Epithelial cell of proximal tubule (primary cell): ENCODE measurements around the gene P4HTM. TPM values are rescaled to one million over a fixed set of nuclear protein-coding genes. Genes with fewer than 3 reads are reported as not detected.

Source experiments
- DNase-seq: peaks from one replicate; pipeline ENCODE4 v3.0.0-alpha.2; 2011; ENCODE audit warnings: low read depth
- H3K4me3 ChIP-seq: 2 replicates; pipeline ENCODE4 v1.5.1; 2011; ENCODE audit warnings: low read depth, mild to moderate bottlenecking, low read length
- CTCF ChIP-seq: conservative IDR thresholded peaks from 2 replicates; pipeline ENCODE4 v1.5.1; 2012; ENCODE audit warnings: low read depth, mild to moderate bottlenecking, low read length
- total RNA-seq: library from RNA; depleted of rRNA; stranded (reverse); fragments of >200 nt; gene quantifications from 2 replicates; pipeline ENCODE4 v1.2.3, GENCODE V29; 2015

The P4HTM gene
- total RNA-seq, 1 donor from 2014 or later = 23.2 TPM

- DNase-seq = no peak
- peak; percentile 72 for TF ChIP-seq CTCF
Observed at GRCh38 chr3:48952510-48953118, 37.4 kb upstream of the P4HTM start.

DNA sequence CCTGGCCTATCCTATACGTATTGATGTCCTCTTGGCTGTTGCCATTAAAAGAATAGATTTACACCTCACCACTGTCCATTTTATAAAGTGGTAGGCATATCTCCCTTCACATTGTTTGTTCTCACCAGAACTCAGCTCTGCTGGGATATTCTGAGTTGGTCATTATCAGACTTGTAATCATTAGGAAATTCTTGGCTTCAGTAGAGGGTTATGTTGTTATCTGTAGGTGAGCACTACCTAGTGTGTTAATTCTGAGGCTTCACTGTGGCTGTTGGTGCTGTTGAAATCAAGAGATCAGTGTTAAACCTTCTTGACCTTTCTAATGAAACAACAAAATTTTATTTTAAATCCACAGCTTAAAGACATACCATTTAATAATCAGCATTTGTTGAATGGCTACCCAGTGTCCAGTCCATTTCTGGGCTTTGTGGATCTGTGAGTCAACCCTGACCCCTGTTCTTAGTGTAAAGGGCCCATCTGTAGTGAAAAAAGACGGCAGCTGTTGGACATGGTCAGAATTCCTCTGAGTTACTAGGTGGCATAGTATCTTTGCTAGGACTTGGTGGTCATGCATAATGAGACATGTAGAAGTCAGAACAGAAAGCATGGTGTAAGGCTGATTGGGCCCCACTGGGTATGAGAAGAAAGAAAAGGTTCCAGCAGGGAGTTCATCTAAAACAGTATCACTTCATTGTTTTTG, 32.9 kb upstream of the P4HTM start:
- no peak overlapping the region for H3K4me3 ChIP-seq
- no peak for TF ChIP-seq CTCF
- no peak for DNase-seq

More at GRCh38 chr3:48952510-48953118, 37.4 kb upstream of the P4HTM start:
- H3K4me3 ChIP-seq = no peak overlapping the region

- H3K4me3 ChIP-seq = no peak overlapping the region
- TF ChIP-seq CTCF = no peak
- no peak for DNase-seq
Observed at GRCh38 chr3:48960841-48961413, 29.1 kb upstream of the P4HTM start.

- no peak for DNase-seq
- TF ChIP-seq CTCF = no peak
- H3K4me3 ChIP-seq = no peak overlapping the region
Observed at GRCh38 chr3:48962340-48962739, 27.7 kb upstream of the P4HTM start.

DNA sequence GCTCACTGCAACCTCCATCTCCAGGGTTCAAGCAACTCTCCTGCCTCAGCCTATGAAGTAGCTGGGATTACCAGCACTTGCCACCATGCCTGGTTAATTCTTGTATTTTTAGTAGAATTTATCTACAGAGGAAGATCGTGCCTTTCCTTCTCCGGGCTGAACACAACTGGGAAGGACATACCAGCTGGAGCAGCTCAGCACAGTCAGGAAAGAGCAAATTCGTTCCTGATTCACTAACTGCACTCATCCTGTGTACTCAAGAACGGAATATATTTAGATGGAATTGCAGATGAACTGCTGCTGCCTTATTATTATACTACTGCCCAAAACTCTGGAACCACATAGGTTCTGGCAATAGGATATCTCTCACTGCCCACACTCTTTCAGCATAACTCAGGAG, 27.1 kb upstream of the P4HTM start:
- no peak overlapping the region for H3K4me3 ChIP-seq
- no peak for TF ChIP-seq CTCF
- DNase-seq = no peak

DNA sequence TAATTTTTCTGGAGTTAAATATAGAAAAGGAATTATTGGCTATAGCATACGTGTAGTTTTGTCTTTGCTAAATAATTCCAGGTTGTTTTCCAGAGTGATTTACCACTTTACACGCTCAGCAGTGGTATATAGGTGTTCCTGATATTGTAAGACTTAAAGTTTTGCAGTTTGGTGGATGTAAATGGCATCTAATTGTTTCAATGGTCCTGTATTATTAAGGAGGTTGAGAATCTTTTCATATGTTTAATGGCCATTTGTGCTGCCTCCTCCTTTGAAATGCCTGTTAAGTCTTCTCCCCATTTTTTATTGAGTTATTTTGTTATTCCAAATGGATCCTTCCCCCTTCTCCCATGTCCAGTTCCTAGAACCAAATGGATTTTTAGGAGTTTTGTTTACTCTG, 26.4 kb upstream of the P4HTM start:
- no peak for TF ChIP-seq CTCF

More for the DNA sequence above, 26.4 kb upstream of the P4HTM start:
- H3K4me3 ChIP-seq = no peak overlapping the region
- no peak for DNase-seq
